ENCODE data around the gene ANXA11. TPM values are rescaled to one million over a fixed set of nuclear protein-coding genes. Genes with fewer than 3 reads are reported as not detected.

ANXA11 gene
- total and polyA plus RNA-seq, 9 of the 15 experiments (the other 6 are each of a cell fraction or from before 2014, with no cell fraction given) = 43.6 to 212 (median 109) TPM

- TF ChIP-seq HSF4 (CRISPR knock-in tag; IDR thresholded peaks at IDR 0.05; ENCODE audit: borderline replicate concordance) = no peak
- TF ChIP-seq HNRNPUL1 (IDR thresholded peaks at IDR 0.05; ENCODE audit: low read length) = no peak
- TF ChIP-seq NR2C1 (IDR thresholded peaks at IDR 0.05) = no peak
- TF ChIP-seq NR2C1 (tag; IDR thresholded peaks at IDR 0.05) = no peak
- no peak for TF ChIP-seq SIRT6 (IDR thresholded peaks at IDR 0.05; ENCODE audit: low read depth, low read length)
- TF ChIP-seq POLR2H (tag; IDR thresholded peaks at IDR 0.05; ENCODE audit: low read depth) = no peak
Observed at GRCh38 chr10:80157561-80157960, 47.8 kb downstream of the ANXA11 start (continued).

- no peaks in the 10 kb centered on the region for H3K79me2 ChIP-seq (ENCODE audit: control insufficient read depth, insufficient read depth, low read length)
- ATAC-seq (no peak), FAIRE-seq (no peak), DNase-seq (ENCODE audit: extremely low read depth in 1 of 4, low spot score in 3 of 4) (no peak)
- no peak overlapping the region for H3K4me3 ChIP-seq
- POLR2A ChIA-PET = interaction anchor here (0.9 kb wide), 1 partner anchor 28 kb away, joined by 5 read pairs; no protein-coding TSS in a partner anchor
- in situ Hi-C loops (cut with MboI) (no loop called here), intact Hi-C loops (cut with micrococcal nuclease) (no loop called here)
- no peak overlapping the region for H3K9ac ChIP-seq (ENCODE audit: insufficient read depth in 1 of 2, low read depth in 2 of 2, low read length in 2 of 2)
- no peaks in the 10 kb centered on the region for H4K20me1 ChIP-seq (replicated peaks; ENCODE audit: control insufficient read depth, insufficient read depth, low read length)
- no peaks in the 10 kb centered on the region for H3K9me1 ChIP-seq (ENCODE audit: control insufficient read depth, insufficient read depth, low read length)
- CTCF ChIA-PET (ENCODE audit: low intra/inter-chr PET ratio) = no interaction called here
- peaks cover 20 to 22% of the 10 kb centered on the region in 2 experiments for H3K4me1 ChIP-seq (replicated peaks in 1 of 2; ENCODE audit: control insufficient read depth in 2 of 2, insufficient read depth in 2 of 2, low read length in 2 of 2)
- no peak overlapping the region for H2AFZ ChIP-seq (ENCODE audit: low read depth, low read length)
- peaks cover 89% of the 10 kb centered on the region for H3K36me3 ChIP-seq (ENCODE audit: control insufficient read depth, insufficient read depth, low read length)
- BruUV-seq (replicated peaks) = no TSS peak
- 96% methylated on average over 5 of the region's 5 CpGs for WGBS (ENCODE audit: insufficient coverage, low coverage, missing lambda C conversion rate)
- no peak overlapping the region for H3K27ac ChIP-seq (ENCODE audit: extremely low read depth, low read depth, low read length)
- no peaks in the 10 kb centered on the region for H3K9me3 ChIP-seq (replicated peaks; ENCODE audit: control insufficient read depth, insufficient read depth, low read depth, low read length)
- no peaks in the 10 kb centered on the region for H3K27me3 ChIP-seq (ENCODE audit: control insufficient read depth in 2 of 2, insufficient read depth in 2 of 2, low read length in 2 of 2)
- H3K4me2 ChIP-seq (ENCODE audit: insufficient read depth, low read length) = no peak overlapping the region
- TF ChIP-seq RBFOX2 (IDR thresholded peaks at IDR 0.05; ENCODE audit: low read depth, low read length) (no peak), PURB (CRISPR knock-in tag; IDR thresholded peaks at IDR 0.05; ENCODE audit: low read depth) (no peak), CTCF (IDR thresholded peaks at IDR 0.05 in 2 of 3, conservative IDR thresholded peaks at IDR 0.05 in 1 of 3; ENCODE audit: insufficient read depth in 2 of 3, low read depth in 1 of 3, low read length in 3 of 3) (no peak), SMARCB1 (IDR thresholded peaks at IDR 0.05; ENCODE audit: insufficient read length, low read depth) (no peak), TAF1 (IDR thresholded peaks at IDR 0.05; ENCODE audit: control insufficient read depth, extremely low read depth, insufficient read depth, low read length, severe bottlenecking) (no peak), MECOM (CRISPR knock-in tag; IDR thresholded peaks at IDR 0.05) (no peak), ZKSCAN3 (CRISPR knock-in tag; IDR thresholded peaks at IDR 0.05) (no peak), ZBTB34 (CRISPR knock-in tag; IDR thresholded peaks at IDR 0.05) (no peak), HBP1 (CRISPR knock-in tag; IDR thresholded peaks at IDR 0.05) (no peak), CAMTA2 (CRISPR knock-in tag; conservative IDR thresholded peaks at IDR 0.05) (no peak)
Observed at GRCh38 chr10:80156216-80156615, 49.1 kb downstream of the ANXA11 start.

All from K562 (cell line).